ENCODE data around the gene CLDN10. TPM values are rescaled to one million over a fixed set of nuclear protein-coding genes. Genes with fewer than 3 reads are reported as not detected.

CLDN10 gene
- total RNA-seq, 2 donors from 2014 or later: 0.27 to 0.64 TPM

DNA sequence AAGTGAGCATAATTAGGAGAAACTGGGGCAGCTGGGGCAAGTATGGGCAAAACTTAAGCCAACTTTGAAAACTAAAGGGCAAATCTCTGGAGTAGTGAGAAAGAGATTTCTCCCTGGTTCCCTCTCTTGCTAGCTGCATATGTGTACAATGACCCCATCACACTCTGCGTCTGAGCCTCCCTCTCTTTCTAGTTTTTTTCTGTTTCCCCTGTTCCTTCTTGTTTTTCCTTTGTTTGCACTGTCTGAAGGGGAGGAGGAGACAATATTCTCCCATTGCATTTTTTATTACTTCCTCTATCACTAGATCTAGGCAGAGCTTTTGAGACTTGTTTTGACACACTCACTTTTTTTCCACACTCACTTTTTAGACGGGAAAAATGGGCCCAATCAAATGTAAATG lies 11.2 kb upstream of the CLDN10 start:
- TF ChIP-seq, protein P1, sequence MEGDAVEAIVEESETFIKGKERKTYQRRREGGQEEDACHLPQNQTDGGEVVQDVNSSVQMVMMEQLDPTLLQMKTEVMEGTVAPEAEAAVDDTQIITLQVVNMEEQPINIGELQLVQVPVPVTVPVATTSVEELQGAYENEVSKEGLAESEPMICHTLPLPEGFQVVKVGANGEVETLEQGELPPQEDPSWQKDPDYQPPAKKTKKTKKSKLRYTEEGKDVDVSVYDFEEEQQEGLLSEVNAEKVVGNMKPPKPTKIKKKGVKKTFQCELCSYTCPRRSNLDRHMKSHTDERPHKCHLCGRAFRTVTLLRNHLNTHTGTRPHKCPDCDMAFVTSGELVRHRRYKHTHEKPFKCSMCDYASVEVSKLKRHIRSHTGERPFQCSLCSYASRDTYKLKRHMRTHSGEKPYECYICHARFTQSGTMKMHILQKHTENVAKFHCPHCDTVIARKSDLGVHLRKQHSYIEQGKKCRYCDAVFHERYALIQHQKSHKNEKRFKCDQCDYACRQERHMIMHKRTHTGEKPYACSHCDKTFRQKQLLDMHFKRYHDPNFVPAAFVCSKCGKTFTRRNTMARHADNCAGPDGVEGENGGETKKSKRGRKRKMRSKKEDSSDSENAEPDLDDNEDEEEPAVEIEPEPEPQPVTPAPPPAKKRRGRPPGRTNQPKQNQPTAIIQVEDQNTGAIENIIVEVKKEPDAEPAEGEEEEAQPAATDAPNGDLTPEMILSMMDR (IDR thresholded peaks at IDR 0.05): no peak
- no peak for DNase-seq
- Histone ChIP-seq H3K9ac (ENCODE audit: low read depth in 2 of 2, low read length in 2 of 2) (no peak overlapping the region), H3K9me3 (no peaks in the 10 kb centered on the region), H3K27ac (no peak overlapping the region), H3K4me3 (no peak overlapping the region), H3K4me1 (no peaks in the 10 kb centered on the region), H3K27me3 (no peaks in the 10 kb centered on the region), H3K36me3 (no peaks in the 10 kb centered on the region)
- intact Hi-C loops (cut with DNase I): no loop called here

DNA sequence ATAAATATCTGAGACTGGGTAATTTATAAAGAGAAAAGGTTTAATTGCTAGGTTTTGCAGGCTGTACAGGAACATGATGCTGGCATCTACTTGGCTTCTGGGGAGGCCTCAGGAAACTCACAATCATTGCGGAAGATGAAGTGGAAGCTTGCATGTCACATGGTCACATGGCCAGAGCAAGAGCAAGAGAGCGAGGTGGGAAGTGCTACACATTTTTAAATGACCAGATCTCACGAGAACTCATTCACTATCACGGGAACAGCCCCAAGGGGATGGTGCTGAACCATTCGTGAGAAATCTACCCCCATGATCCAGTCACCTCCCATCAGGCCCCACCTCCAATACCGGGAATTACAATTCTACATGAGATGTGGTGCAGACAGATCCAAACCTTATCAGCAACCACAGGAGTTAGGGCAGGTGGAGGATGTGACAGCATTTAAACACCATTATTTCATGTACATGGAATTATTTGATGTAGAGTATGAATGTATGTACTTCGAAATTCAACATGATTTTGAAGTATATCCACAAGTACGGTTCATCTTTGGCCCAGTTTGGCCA lies 10.5 kb upstream of the CLDN10 start:
- Histone ChIP-seq H3K4me3 (no peak overlapping the region), H3K4me1 (no peaks in the 10 kb centered on the region), H3K27ac (no peak overlapping the region), H3K36me3 (no peaks in the 10 kb centered on the region), H3K9me3 (no peaks in the 10 kb centered on the region), H3K27me3 (no peaks in the 10 kb centered on the region), H3K9ac (ENCODE audit: low read depth in 2 of 2, low read length in 2 of 2) (no peak overlapping the region)
- intact Hi-C loops (cut with DNase I): no loop called here
- DNase-seq: no peak
- TF ChIP-seq, protein P1 (IDR thresholded peaks at IDR 0.05): no peak

DNA sequence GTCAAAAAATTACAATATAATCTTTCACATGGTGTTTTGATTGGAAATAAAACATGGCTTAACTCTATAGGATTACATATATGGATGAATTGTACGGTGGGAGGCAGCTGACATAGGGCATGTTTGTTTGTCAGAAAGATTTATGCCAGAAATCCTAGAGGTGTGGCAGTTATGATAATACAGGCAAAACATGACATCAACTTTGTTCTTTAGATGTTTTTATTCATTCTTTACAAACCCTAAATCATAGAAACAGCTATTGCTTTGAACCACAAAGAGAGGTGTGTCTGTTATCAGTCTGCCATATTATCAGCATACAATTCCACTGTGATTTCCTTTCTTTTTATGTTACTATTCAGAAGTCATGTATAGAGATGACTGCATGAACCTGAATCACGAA lies 8.2 kb upstream of the CLDN10 start:
- DNase-seq: no peak
- intact Hi-C loops (cut with DNase I): no loop called here
- no peaks in the 10 kb centered on the region for H3K4me1 ChIP-seq
- H3K9ac ChIP-seq (ENCODE audit: low read depth in 2 of 2, low read length in 2 of 2): no peak overlapping the region
- no peak overlapping the region for H3K27ac ChIP-seq
- H3K9me3 ChIP-seq: no peaks in the 10 kb centered on the region
- no peak overlapping the region for H3K4me3 ChIP-seq
- H3K36me3 ChIP-seq: no peaks in the 10 kb centered on the region
- H3K27me3 ChIP-seq: no peaks in the 10 kb centered on the region
- TF ChIP-seq, protein P1 (IDR thresholded peaks at IDR 0.05): no peak

DNA sequence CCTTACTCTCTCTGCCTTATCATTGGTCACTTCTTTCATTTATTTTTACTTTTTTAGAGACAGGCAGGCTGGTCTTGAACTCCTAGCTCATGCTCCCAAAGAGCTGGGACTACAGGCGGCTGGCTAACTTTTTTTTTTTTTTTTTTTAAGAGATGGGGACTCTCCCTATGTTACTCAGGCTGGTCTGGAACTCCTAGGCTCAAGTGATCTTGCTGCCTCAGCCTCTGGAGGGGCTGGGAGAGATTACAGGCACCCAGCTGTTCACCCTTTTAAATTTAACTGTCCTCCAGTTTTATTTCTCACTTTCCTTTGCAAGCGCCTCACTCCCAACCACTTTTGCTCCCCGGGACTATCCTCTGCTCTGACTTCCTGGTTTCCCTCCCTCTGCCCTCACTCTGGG lies 5.6 kb upstream of the CLDN10 start:
- Histone ChIP-seq H3K36me3 (no peaks in the 10 kb centered on the region), H3K27ac (no peak overlapping the region), H3K9me3 (no peaks in the 10 kb centered on the region), H3K4me3 (no peak overlapping the region), H3K9ac (ENCODE audit: low read depth in 2 of 2, low read length in 2 of 2) (no peak overlapping the region), H3K4me1 (no peaks in the 10 kb centered on the region), H3K27me3 (peaks cover 9% of the 10 kb centered on the region)
- DNase-seq: no peak
- intact Hi-C loops (cut with DNase I): no loop called here
- TF ChIP-seq, protein P1 (IDR thresholded peaks at IDR 0.05): no peak

DNA sequence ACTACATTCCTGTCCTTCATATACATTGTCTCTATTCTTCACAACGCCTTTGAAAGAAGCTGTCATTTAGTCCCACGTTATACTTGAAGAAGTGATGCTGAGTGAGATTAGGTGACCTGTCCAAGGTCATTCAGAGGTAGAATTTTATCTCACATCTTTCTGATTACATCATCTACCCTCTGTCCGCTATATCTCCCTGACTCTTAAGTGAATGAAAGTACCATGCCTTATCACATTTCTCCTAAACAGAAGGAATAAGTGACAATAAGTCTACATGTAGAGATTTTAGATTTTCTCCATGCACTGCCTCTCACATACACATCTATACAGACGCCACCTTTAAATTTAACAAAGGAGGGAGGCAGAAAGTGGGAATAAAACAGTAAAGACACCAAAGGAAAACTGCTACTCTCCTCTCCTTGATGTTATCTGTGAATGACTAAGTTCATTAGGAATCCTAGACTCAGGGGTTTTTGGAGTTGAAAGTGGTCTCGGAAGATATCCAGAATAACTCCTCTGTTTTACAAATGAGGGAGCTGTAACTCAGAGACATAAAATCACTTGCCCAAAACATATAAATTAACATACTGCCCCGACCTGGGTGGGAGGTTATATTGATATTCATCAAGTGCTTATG lies 4.9 kb upstream of the CLDN10 start:
- Histone ChIP-seq H3K36me3 (no peaks in the 10 kb centered on the region), H3K27me3 (peaks cover 16% of the 10 kb centered on the region), H3K4me1 (peaks cover 1% of the 10 kb centered on the region), H3K9me3 (no peaks in the 10 kb centered on the region), H3K9ac (ENCODE audit: low read depth in 2 of 2, low read length in 2 of 2) (no peak overlapping the region), H3K27ac (no peak overlapping the region), H3K4me3 (no peak overlapping the region)
- no peak for DNase-seq
- TF ChIP-seq, protein P1 (IDR thresholded peaks at IDR 0.05): no peak
- intact Hi-C loops (cut with DNase I): no loop called here
